Keratinocyte (primary cell): Measurements from ENCODE around the gene FOXK1.

Experiments
- CTCF ChIP-seq, 3 experiments: IDR thresholded peaks in 1 of 3; conservative IDR thresholded peaks in 1 of 3; optimal IDR thresholded peaks in 1 of 3; 2 replicates in 2 of 3; 3 replicates in 1 of 3; pipeline versions ENCODE3 to v1.5.1; 2011; ENCODE audit warnings: low read length in 3 of 3, mild to moderate bottlenecking in 3 of 3, moderate library complexity in 2 of 3, control low read depth in 1 of 3, inconsistent platforms in 1 of 3; ENCODE audit not compliant: insufficient read depth in 2 of 3; ENCODE audit errors: extremely low read depth in 1 of 3
- EZH2 ChIP-seq: IDR thresholded peaks from one replicate; pipeline ENCODE4 v1.6.1; 2012; ENCODE audit warnings: inconsistent platforms, mild to moderate bottlenecking, low read length, moderate library complexity

DNA sequence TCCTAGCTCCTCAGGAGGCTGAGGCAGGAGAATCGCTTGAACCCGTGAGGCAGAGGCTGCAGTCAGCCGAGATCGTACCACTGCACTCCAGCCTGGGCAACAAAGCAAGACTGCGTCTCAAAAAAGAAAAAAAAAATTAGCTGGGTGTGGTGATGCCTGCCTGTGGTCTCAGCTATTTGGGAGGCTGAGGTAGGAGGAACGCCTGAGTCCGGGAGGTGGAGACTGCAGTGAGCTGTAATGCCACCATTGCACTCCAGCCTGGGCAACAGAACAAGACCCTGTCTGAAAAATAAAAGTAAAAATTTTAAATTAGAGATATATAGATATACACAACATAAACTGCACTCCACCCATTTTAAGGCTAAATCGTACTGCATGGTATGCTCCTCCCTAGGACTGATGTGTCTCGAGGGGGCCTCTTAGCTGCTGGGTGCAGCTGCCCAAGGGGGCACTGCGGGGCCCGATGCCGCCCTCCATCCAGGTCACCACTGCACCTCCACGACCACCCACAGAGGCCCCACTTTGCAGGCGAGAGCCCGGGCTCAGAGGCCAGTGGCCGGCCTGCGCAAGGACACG, 40.9 kb upstream of the FOXK1 start:
- no peak for TF ChIP-seq CTCF (optimal IDR thresholded peaks at IDR 0.05 in 1 of 3, IDR thresholded peaks at IDR 0.05 in 1 of 3, conservative IDR thresholded peaks at IDR 0.05 in 1 of 3; ENCODE audit: extremely low read depth in 1 of 3, insufficient read depth in 2 of 3, low read length in 3 of 3)
- no peak for TF ChIP-seq EZH2
